Raji (cell line): ENCODE data around the gene OR51M1.

ENCODE experiments used
- POLR2A ChIP-seq: IDR thresholded peaks from 2 replicates; pipeline ENCODE4 v1.6.1; 2011; ENCODE audit warnings: low read depth, low read length, control low read depth; ENCODE audit not compliant: insufficient read depth

OR51M1 gene

GRCh38 chr11:5383576-5383975, at the start of gene OR51M1:
OR51M1 (plus strand) TSS chr11:5383812; CDS start chr11:5389399, 5,587 bp downstream.
- no peak for TF ChIP-seq POLR2A

- no peak for TF ChIP-seq POLR2A
Measured at GRCh38 chr11:5335170-5335569, 48.4 kb upstream of the OR51M1 start.

GRCh38 chr11:5336331-5336730, 47.3 kb upstream of the OR51M1 start:
- no peak for TF ChIP-seq POLR2A

- TF ChIP-seq POLR2A = no peak
Measured at GRCh38 chr11:5339771-5340322, 43.8 kb upstream of the OR51M1 start.

GRCh38 chr11:5343474-5344335, 39.9 kb upstream of the OR51M1 start, which contains the start of gene OR51B5:
OR51B5 (minus strand) TSS chr11:5343524; CDS start chr11:5343524, 0 bp downstream.
- no peak for TF ChIP-seq POLR2A

- no peak for TF ChIP-seq POLR2A
Measured at GRCh38 chr11:5345831-5346230, 37.8 kb upstream of the OR51M1 start.

- no peak for TF ChIP-seq POLR2A
Measured at GRCh38 chr11:5348551-5349194, 34.9 kb upstream of the OR51M1 start.

- TF ChIP-seq POLR2A = no peak
Measured at GRCh38 chr11:5349550-5349949, 34.1 kb upstream of the OR51M1 start.

- no peak for TF ChIP-seq POLR2A
Measured at GRCh38 chr11:5351208-5351607, 32.4 kb upstream of the OR51M1 start, which contains the start of gene OR51B6. OR51B6 (plus strand) TSS chr11:5351508; CDS start chr11:5351508, 0 bp downstream.

- TF ChIP-seq POLR2A = no peak
Measured at GRCh38 chr11:5362017-5362625, 21.5 kb upstream of the OR51M1 start.

- no peak for TF ChIP-seq POLR2A
Measured at GRCh38 chr11:5363679-5364078, 19.9 kb upstream of the OR51M1 start.

GRCh38 chr11:5364214-5364613, 19.4 kb upstream of the OR51M1 start:
- no peak for TF ChIP-seq POLR2A

- no peak for TF ChIP-seq POLR2A
Measured at GRCh38 chr11:5366856-5367255, 16.8 kb upstream of the OR51M1 start.

GRCh38 chr11:5367448-5368074, 16.1 kb upstream of the OR51M1 start:
- no peak for TF ChIP-seq POLR2A

GRCh38 chr11:5368502-5369043, 15.0 kb upstream of the OR51M1 start:
- TF ChIP-seq POLR2A = no peak

- TF ChIP-seq POLR2A = no peak
Measured at GRCh38 chr11:5369789-5370188, 13.8 kb upstream of the OR51M1 start.
